Neural cell (in vitro differentiated cells): Measurements from ENCODE around the gene C1QTNF8. TPM values are rescaled to one million over a fixed set of nuclear protein-coding genes. Genes with fewer than 3 reads are reported as not detected.
A peak's percentile ranks its signal among the peaks of the same experiment; 100 is the strongest.

Experiments
- H2AFZ ChIP-seq: fragments of 200-600, 300-800 bp; sonication (generic), shearing (Covaris generic); 2 replicates; pipeline ENCODE4 v1.6.0; 2014; ENCODE audit warnings: low read depth, mild to moderate bottlenecking, antibody characterized with exemption, low read length, moderate library complexity
- H3F3A ChIP-seq: fragments of 200-600 bp; shearing (Covaris generic); 2 replicates; pipeline ENCODE4 v1.6.1; 2016; ENCODE audit warnings: mild to moderate bottlenecking, moderate library complexity, mixed read lengths, antibody characterized with exemption, low read length; ENCODE audit not compliant: insufficient read depth, poor library complexity, severe bottlenecking
- H3K27ac ChIP-seq: fragments of 200-600, 300-800 bp; sonication (generic), shearing (Covaris generic); 2 replicates; pipeline ENCODE4 v1.5.1; 2014; ENCODE audit warnings: mild to moderate bottlenecking, low read length, moderate library complexity
- H3K27me3 ChIP-seq: fragments of 300-800, 200-600 bp; sonication (generic), shearing (Covaris generic); 2 replicates; pipeline ENCODE4 v1.6.0; 2014; ENCODE audit warnings: mild to moderate bottlenecking, low read depth, low read length, moderate library complexity; ENCODE audit not compliant: insufficient read depth
- H3K36me3 ChIP-seq: fragments of 300-800, 200-600 bp; sonication (generic), shearing (Covaris generic); 2 replicates; pipeline ENCODE4 v1.5.1; 2014; ENCODE audit warnings: mild to moderate bottlenecking, antibody characterized with exemption, low read length, moderate library complexity; ENCODE audit not compliant: insufficient read depth
- H3K4me2 ChIP-seq: fragments of 300-800, 200-600 bp; sonication (generic), shearing (Covaris generic); 2 replicates; pipeline ENCODE4 v1.6.0; 2014; ENCODE audit warnings: mild to moderate bottlenecking, low read length
- H3K4me3 ChIP-seq: fragments of 300-800, 200-600 bp; sonication (generic), shearing (Covaris generic); 2 replicates; pipeline ENCODE4 v1.5.1; 2014; ENCODE audit warnings: mild to moderate bottlenecking, low read length, moderate library complexity
- H3K79me2 ChIP-seq: fragments of 200-600 bp; shearing (Covaris generic); replicated peaks from 2 replicates; pipeline ENCODE4 v1.6.0; 2014; ENCODE audit warnings: mild to moderate bottlenecking, low read length, moderate library complexity; ENCODE audit not compliant: insufficient read depth
- H3K9ac ChIP-seq: fragments of 300-800, 200-600 bp; sonication (generic), shearing (Covaris generic); 2 replicates; pipeline ENCODE4 v1.6.1; 2016; ENCODE audit warnings: mild to moderate bottlenecking, low read length, mixed read lengths
- H3K9me2 ChIP-seq: fragments of 200-600 bp; shearing (Covaris generic); 2 replicates; pipeline ENCODE4 v1.6.1; 2016; ENCODE audit warnings: mild to moderate bottlenecking, low read length, mixed read lengths; ENCODE audit not compliant: insufficient read depth
- H3K9me3 ChIP-seq: fragments of 200-600, 300-800 bp; sonication (generic), shearing (Covaris generic); 2 replicates; pipeline ENCODE4 v1.6.1; 2016; ENCODE audit warnings: mild to moderate bottlenecking, mixed run types, low read length, moderate library complexity, mixed read lengths
- H4K20me1 ChIP-seq: fragments of 200-600 bp; shearing (Covaris generic); 2 replicates; pipeline ENCODE4 v1.6.1; 2016; ENCODE audit warnings: mild to moderate bottlenecking, mixed run types; ENCODE audit not compliant: insufficient read depth
- CTCF ChIP-seq: fragments of 450-650 bp; IDR thresholded peaks from 2 replicates; pipeline ENCODE4 v1.5.1; 2014; ENCODE audit warnings: antibody characterized with exemption, mild to moderate bottlenecking, moderate library complexity; ENCODE audit not compliant: poor library complexity, severe bottlenecking
- EP300 ChIP-seq: fragments of 450-650 bp; conservative IDR thresholded peaks from 2 replicates; pipeline ENCODE4 v1.6.1; 2014; ENCODE audit warnings: antibody characterized with exemption, mild to moderate bottlenecking, moderate library complexity; ENCODE audit not compliant: poor library complexity, severe bottlenecking
- EZH2 ChIP-seq: fragments of 200-600, 300-800 bp; shearing (Covaris generic), sonication (generic); IDR thresholded peaks from 2 replicates; pipeline ENCODE4 v1.6.1; 2014; ENCODE audit warnings: antibody characterized with exemption, low read length, borderline replicate concordance, mild to moderate bottlenecking; ENCODE audit not compliant: insufficient read depth, poor library complexity, severe bottlenecking
- POLR2AphosphoS5 ChIP-seq: IDR thresholded peaks from 2 replicates; pipeline ENCODE4 v1.6.1; 2012
- RAD21 ChIP-seq: fragments of 450-650 bp; conservative IDR thresholded peaks from 2 replicates; pipeline ENCODE4 v1.6.1; 2014; ENCODE audit warnings: antibody characterized with exemption, mild to moderate bottlenecking, moderate library complexity
- REST ChIP-seq: IDR thresholded peaks from 2 replicates; pipeline ENCODE4 v1.6.1; 2012; ENCODE audit warnings: borderline replicate concordance
- SMC3 ChIP-seq: fragments of 450-650 bp; conservative IDR thresholded peaks from 2 replicates; pipeline ENCODE4 v1.6.1; 2014; ENCODE audit warnings: antibody characterized with exemption, mild to moderate bottlenecking, moderate library complexity; ENCODE audit not compliant: poor library complexity
- TAF1 ChIP-seq: IDR thresholded peaks from 2 replicates; pipeline ENCODE4 v1.6.1; 2012; ENCODE audit warnings: low read depth
- polyA plus RNA-seq: library from polyadenylated mRNA; depleted of rRNA; stranded (reverse); fragments of >200 nt; gene quantifications from 2 replicates; pipeline ENCODE4 v1.2.3, GENCODE V29; 2014

C1QTNF8 gene
- polyA plus RNA-seq, 1 donor from 2014 or later, result 0.79 TPM

GRCh38 chr16:1100084-1100800 is 4.2 kb upstream of the C1QTNF8 start:
- Histone ChIP-seq H3K4me3 (no peak overlapping the region), H3K9ac (no peak overlapping the region), H4K20me1 (no peaks in the 10 kb centered on the region), H3F3A (no peaks in the 10 kb centered on the region), H3K27me3 (no peaks in the 10 kb centered on the region), H2AFZ (no peak overlapping the region), H3K27ac (no peak overlapping the region), H3K4me2 (no peak overlapping the region), H3K9me3 (no peaks in the 10 kb centered on the region), H3K9me2 (no peaks in the 10 kb centered on the region), H3K79me2 (no peaks in the 10 kb centered on the region), H3K36me3 (no peaks in the 10 kb centered on the region)
- no peak for TF ChIP-seq RAD21

- no peaks in the 10 kb centered on the region for H3K9me3 ChIP-seq
- no peaks in the 10 kb centered on the region for H3K79me2 ChIP-seq
- H2AFZ ChIP-seq, result no peak overlapping the region
- H3K4me3 ChIP-seq, result no peak overlapping the region
- no peaks in the 10 kb centered on the region for H3K27me3 ChIP-seq
- no peaks in the 10 kb centered on the region for H3K36me3 ChIP-seq
- TF ChIP-seq EZH2 (no peak), TAF1 (no peak), CTCF (no peak), SMC3 (no peak), POLR2AphosphoS5 (no peak), REST (no peak), EP300 (no peak), RAD21 (no peak)
- H3K27ac ChIP-seq, result peak overlapping the region; percentile 52
- no peaks in the 10 kb centered on the region for H3K9me2 ChIP-seq
- no peaks in the 10 kb centered on the region for H3F3A ChIP-seq
- peak overlapping the region; percentile 36 for H3K9ac ChIP-seq
- no peak overlapping the region for H3K4me2 ChIP-seq
- no peaks in the 10 kb centered on the region for H4K20me1 ChIP-seq
Observed at GRCh38 chr16:1099189-1100083, 3.4 kb upstream of the C1QTNF8 start.
